Nephron progenitor cell (in vitro differentiated cells): ENCODE measurements around the gene MLH3.
"Not testable (repeated sequence)": the region's sequence is repeated elsewhere in the genome, so short reads cannot be mapped to it uniquely, and the experiment has no call there.

Experiments
- DNase-seq: peaks from one replicate; pipeline ENCODE4 v3.0.0; 2021
- H3K27ac Mint-ChIP-seq: 2 replicates; pipeline ENCODE4 v1.8.0; 2021; ENCODE audit warnings: mild to moderate bottlenecking, moderate library complexity, mixed read lengths
- H3K27me3 Mint-ChIP-seq: 2 replicates; pipeline ENCODE4 v1.8.0; 2021; ENCODE audit warnings: mild to moderate bottlenecking, low read depth, mixed read lengths; ENCODE audit not compliant: poor library complexity
- H3K36me3 Mint-ChIP-seq: 2 replicates; pipeline ENCODE4 v1.8.0; 2021; ENCODE audit warnings: low read depth, mixed read lengths
- H3K4me1 Mint-ChIP-seq: 2 replicates; pipeline ENCODE4 v1.8.0; 2021; ENCODE audit warnings: mixed read lengths
- H3K4me3 Mint-ChIP-seq: 2 replicates; pipeline ENCODE4 v1.8.0; 2021; ENCODE audit warnings: mild to moderate bottlenecking, moderate library complexity, mixed read lengths
- H3K9me3 Mint-ChIP-seq: 2 replicates; pipeline ENCODE4 v1.8.0; 2021; ENCODE audit warnings: mild to moderate bottlenecking, moderate library complexity, mixed read lengths
- CTCF ChIP-seq: fragments of 200-600 bp; sonication (generic); IDR thresholded peaks from 2 replicates; pipeline ENCODE4 v1.5.0; 2021; ENCODE audit warnings: antibody characterized with exemption

MLH3 gene

GRCh38 chr14:75069121-75069810 lies 18.0 kb upstream of the MLH3 start, which contains the start of gene ZC2HC1C:
Gene ZC2HC1C (plus strand): TSS chr14:75069641. CDS start chr14:75070574, 933 bp downstream.
- Mint-ChIP-seq H3K4me3 (no peak within 1 kb of the TSS), H3K36me3 (no peaks in the 10 kb centered on the region), H3K27me3 (peaks cover 15% of the 10 kb centered on the region), H3K4me1 (peaks cover 8% of the 10 kb centered on the region), H3K9me3 (no peaks in the 10 kb centered on the region), H3K27ac (peak within 1 kb of the TSS; percentile 99)
- no peak for TF ChIP-seq CTCF
- peak; percentile 91 for DNase-seq

DNA sequence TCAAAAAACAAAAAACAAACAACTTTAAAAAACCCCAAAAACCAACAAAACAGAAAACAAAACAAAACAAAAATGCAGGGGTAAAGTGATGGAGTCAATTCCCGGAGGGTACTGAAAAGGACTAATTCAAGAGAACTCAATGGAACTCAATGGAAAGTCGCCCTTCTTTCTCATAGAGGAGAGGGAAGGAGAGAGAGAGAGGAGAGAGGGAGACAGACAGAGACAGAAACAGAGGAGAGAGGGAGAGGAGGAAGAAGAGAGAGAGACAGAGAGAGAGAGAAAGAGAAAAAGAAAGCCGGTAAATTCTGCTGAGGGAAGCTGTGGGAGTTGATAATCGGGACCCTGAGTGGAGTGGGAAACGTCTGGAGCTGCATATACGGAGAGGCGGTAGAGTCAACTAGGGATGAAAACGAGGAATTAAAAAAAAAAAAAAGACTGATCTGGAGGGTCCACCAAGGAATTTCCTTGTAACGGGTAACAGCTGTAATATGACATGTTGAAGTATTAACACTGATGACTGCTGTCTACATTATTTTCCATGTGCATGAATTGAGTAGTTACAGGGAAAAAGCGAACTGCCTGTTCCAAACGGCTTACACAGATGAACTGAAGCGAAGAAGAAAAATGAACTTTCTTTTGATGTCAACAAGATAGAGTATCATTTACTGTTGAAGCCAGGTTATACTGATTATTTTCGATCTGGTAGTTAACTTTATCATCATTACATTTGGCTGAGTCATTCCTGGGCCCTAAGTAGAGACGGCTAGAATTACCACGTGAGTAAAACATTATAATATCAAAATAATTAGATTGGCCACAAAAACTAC lies 17.2 kb upstream of the MLH3 start:
- H3K4me3 Mint-ChIP-seq, result no peak overlapping the region
- H3K4me1 Mint-ChIP-seq, result peaks cover 16% of the 10 kb centered on the region
- H3K27me3 Mint-ChIP-seq, result peaks cover 13% of the 10 kb centered on the region
- no peak for TF ChIP-seq CTCF
- DNase-seq, result no peak
- peak overlapping the region; percentile 21 for H3K27ac Mint-ChIP-seq
- no peaks in the 10 kb centered on the region for H3K36me3 Mint-ChIP-seq
- no peaks in the 10 kb centered on the region for H3K9me3 Mint-ChIP-seq

DNA sequence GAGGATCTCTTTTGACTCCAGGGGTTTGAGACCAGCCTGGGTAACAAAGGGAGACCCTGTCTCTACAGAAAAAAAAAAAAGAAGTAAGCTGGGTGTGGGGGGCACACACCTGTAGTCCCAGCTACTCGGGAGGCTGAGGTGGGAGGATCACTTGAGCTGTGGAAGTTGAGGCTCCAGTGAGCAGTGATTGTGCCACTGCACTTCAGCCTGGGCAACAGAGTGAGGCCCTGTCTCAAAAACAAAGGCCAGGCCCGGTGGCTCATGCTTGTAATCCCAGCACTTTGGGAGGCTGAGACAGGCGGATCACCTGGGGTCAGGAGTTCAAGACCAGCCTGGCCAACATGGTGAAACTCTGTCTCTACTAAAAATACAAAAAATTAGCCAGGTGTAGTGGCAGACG lies 16.5 kb upstream of the MLH3 start:
- H3K4me1 Mint-ChIP-seq, result peaks cover 23% of the 10 kb centered on the region
- H3K4me3 Mint-ChIP-seq, H3K36me3 Mint-ChIP-seq, H3K27ac Mint-ChIP-seq, H3K27me3 Mint-ChIP-seq, DNase-seq, H3K9me3 Mint-ChIP-seq: not testable (repeated sequence)

DNA sequence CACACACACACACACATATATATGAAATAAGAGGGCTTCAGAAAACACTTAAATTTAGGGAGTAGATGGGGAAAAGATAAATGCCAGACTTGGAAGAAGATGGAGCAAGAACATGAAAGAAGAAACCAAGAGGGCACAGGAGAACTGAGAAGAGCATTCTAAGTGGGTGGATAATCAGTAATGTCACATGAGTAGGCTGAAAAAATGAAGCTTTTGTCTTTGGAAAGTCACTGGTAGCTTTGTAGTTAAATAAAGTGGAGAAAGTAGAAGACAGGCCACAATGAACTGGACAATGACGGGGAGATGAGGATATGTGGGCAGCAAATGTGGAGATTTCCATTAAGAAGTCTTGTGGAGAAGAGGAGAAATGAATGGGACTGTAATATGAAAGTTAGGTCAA lies 15.9 kb upstream of the MLH3 start:
- no peaks in the 10 kb centered on the region for H3K9me3 Mint-ChIP-seq
- TF ChIP-seq CTCF, result no peak
- H3K36me3 Mint-ChIP-seq, result no peaks in the 10 kb centered on the region
- no peak overlapping the region for H3K4me3 Mint-ChIP-seq
- peaks cover 5% of the 10 kb centered on the region for H3K27me3 Mint-ChIP-seq
- no peak overlapping the region for H3K27ac Mint-ChIP-seq
- no peak for DNase-seq
- peaks cover 24% of the 10 kb centered on the region for H3K4me1 Mint-ChIP-seq

DNA sequence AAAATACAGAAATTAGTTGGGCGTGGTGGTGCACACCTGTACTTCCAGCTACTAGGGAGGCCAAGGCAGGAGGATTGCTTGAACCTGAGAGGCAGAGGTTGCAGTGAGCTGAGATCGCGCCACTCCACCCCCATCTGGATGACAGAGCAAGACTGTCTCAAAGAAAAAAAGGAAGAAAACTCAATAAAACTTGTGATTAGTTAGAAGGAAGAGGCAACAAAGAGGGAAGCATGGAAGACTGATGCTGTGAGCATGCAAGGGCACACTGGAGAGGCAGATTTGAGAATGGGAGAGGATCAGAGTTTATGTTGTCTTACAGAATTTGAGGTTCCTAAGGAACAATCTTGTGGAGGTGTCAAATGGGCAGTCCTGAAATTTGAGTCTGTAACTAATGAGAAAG lies 15.4 kb upstream of the MLH3 start:
- H3K27me3 Mint-ChIP-seq, result peaks cover 2% of the 10 kb centered on the region
- H3K4me3 Mint-ChIP-seq, result no peak overlapping the region
- peaks cover 24% of the 10 kb centered on the region for H3K4me1 Mint-ChIP-seq
- no peak for DNase-seq
- TF ChIP-seq CTCF, result no peak
- no peaks in the 10 kb centered on the region for H3K9me3 Mint-ChIP-seq
- H3K36me3 Mint-ChIP-seq, result peaks cover under 1% of the 10 kb centered on the region
- H3K27ac Mint-ChIP-seq, result no peak overlapping the region

GRCh38 chr14:75064205-75064567 lies 12.9 kb upstream of the MLH3 start:
- Mint-ChIP-seq H3K4me1 (peaks cover 16% of the 10 kb centered on the region), H3K27ac (no peak overlapping the region), H3K36me3 (peaks cover 25% of the 10 kb centered on the region), H3K27me3 (peaks cover 2% of the 10 kb centered on the region), H3K4me3 (peak overlapping the region; percentile 98), H3K9me3 (peaks cover 19% of the 10 kb centered on the region)
- TF ChIP-seq CTCF, result no peak
- DNase-seq, result no peak
